ENCODE results near the gene RABL6. TPM values are rescaled to one million over a fixed set of nuclear protein-coding genes. Genes with fewer than 3 reads are reported as not detected.
"Not testable (repeated sequence)": the region's sequence is repeated elsewhere in the genome, so short reads cannot be mapped to it uniquely, and the experiment has no call there.

The RABL6 gene
- total and polyA plus RNA-seq, 2 donors (not counting 1 experiment from before 2014, with no cell fraction given), result 36.8 to 59.6 TPM

GRCh38 chr9:136765041-136765440 is 42.7 kb upstream of the RABL6 start:
- Histone ChIP-seq H4K20me1 (ENCODE audit: control insufficient read depth, extremely low read depth, insufficient read depth, low read length) (no peaks in the 10 kb centered on the region), H3K9me3 (ENCODE audit: control insufficient read depth, insufficient read depth, low read depth, low read length) (no peaks in the 10 kb centered on the region), H2AFZ (ENCODE audit: low read length) (no peak overlapping the region), H3K4me1 (ENCODE audit: control insufficient read depth, extremely low read depth, insufficient read depth, low read length) (no peaks in the 10 kb centered on the region), H3K79me2 (ENCODE audit: control insufficient read depth, insufficient read depth, low read length) (no peaks in the 10 kb centered on the region), H3K9ac (ENCODE audit: insufficient read depth, low read length) (no peak overlapping the region), H3K4me2 (ENCODE audit: extremely low read depth, insufficient read depth, low read length) (no peak overlapping the region), H3K4me3 (replicated peaks in 1 of 4; ENCODE audit: control extremely low read depth in 1 of 4, insufficient read depth in 1 of 4, low read depth in 3 of 4, low read length in 4 of 4) (no peak overlapping the region), H3K36me3 (ENCODE audit: control insufficient read depth, insufficient read depth, low read length) (no peaks in the 10 kb centered on the region), H3K27ac (ENCODE audit: insufficient read depth, low read length) (no peak overlapping the region), H3K27me3 (ENCODE audit: control insufficient read depth, insufficient read depth, low read length) (peaks cover 8% of the 10 kb centered on the region)
- TF ChIP-seq CTCF (conservative IDR thresholded peaks at IDR 0.05 in 1 of 2, IDR thresholded peaks at IDR 0.05 in 1 of 2; ENCODE audit: low read depth in 1 of 2, low read length in 2 of 2) (no peak), EZH2 (IDR thresholded peaks at IDR 0.05; ENCODE audit: low read length, missing control alignments) (no peak)
- no peak for DNase-seq (ENCODE audit: low read depth in 2 of 2)

- not testable (repeated sequence) for H2AFZ ChIP-seq (ENCODE audit: low read length); H3K4me1 ChIP-seq (ENCODE audit: control insufficient read depth, extremely low read depth, insufficient read depth, low read length); H3K9ac ChIP-seq (ENCODE audit: insufficient read depth, low read length); H3K79me2 ChIP-seq (ENCODE audit: control insufficient read depth, insufficient read depth, low read length); H3K4me2 ChIP-seq (ENCODE audit: extremely low read depth, insufficient read depth, low read length); H3K27ac ChIP-seq (ENCODE audit: insufficient read depth, low read length); H3K36me3 ChIP-seq (ENCODE audit: control insufficient read depth, insufficient read depth, low read length); H3K9me3 ChIP-seq (ENCODE audit: control insufficient read depth, insufficient read depth, low read depth, low read length); DNase-seq (ENCODE audit: low read depth in 2 of 2); H4K20me1 ChIP-seq (ENCODE audit: control insufficient read depth, extremely low read depth, insufficient read depth, low read length); H3K27me3 ChIP-seq (ENCODE audit: control insufficient read depth, insufficient read depth, low read length); H3K4me3 ChIP-seq (replicated peaks in 1 of 4; ENCODE audit: control extremely low read depth in 1 of 4, insufficient read depth in 1 of 4, low read depth in 3 of 4, low read length in 4 of 4)
Measured at GRCh38 chr9:136765745-136766409, 41.9 kb upstream of the RABL6 start.

- not testable (repeated sequence) for H3K9ac ChIP-seq (ENCODE audit: insufficient read depth, low read length); H3K36me3 ChIP-seq (ENCODE audit: control insufficient read depth, insufficient read depth, low read length); H2AFZ ChIP-seq (ENCODE audit: low read length); H3K27ac ChIP-seq (ENCODE audit: insufficient read depth, low read length); H3K27me3 ChIP-seq (ENCODE audit: control insufficient read depth, insufficient read depth, low read length); H3K4me2 ChIP-seq (ENCODE audit: extremely low read depth, insufficient read depth, low read length); H3K4me1 ChIP-seq (ENCODE audit: control insufficient read depth, extremely low read depth, insufficient read depth, low read length); H3K79me2 ChIP-seq (ENCODE audit: control insufficient read depth, insufficient read depth, low read length); H3K9me3 ChIP-seq (ENCODE audit: control insufficient read depth, insufficient read depth, low read depth, low read length); H4K20me1 ChIP-seq (ENCODE audit: control insufficient read depth, extremely low read depth, insufficient read depth, low read length); H3K4me3 ChIP-seq (replicated peaks in 1 of 4; ENCODE audit: control extremely low read depth in 1 of 4, insufficient read depth in 1 of 4, low read depth in 3 of 4, low read length in 4 of 4)
- TF ChIP-seq CTCF (conservative IDR thresholded peaks at IDR 0.05 in 1 of 2, IDR thresholded peaks at IDR 0.05 in 1 of 2; ENCODE audit: low read depth in 1 of 2, low read length in 2 of 2), result peak; percentile 18 to 31
- DNase-seq (ENCODE audit: low read depth in 2 of 2), result peak; percentile 38
Measured at GRCh38 chr9:136766410-136767120, 41.2 kb upstream of the RABL6 start.
